Measurements from ENCODE around the gene MUC2.

Gene MUC2

DNA sequence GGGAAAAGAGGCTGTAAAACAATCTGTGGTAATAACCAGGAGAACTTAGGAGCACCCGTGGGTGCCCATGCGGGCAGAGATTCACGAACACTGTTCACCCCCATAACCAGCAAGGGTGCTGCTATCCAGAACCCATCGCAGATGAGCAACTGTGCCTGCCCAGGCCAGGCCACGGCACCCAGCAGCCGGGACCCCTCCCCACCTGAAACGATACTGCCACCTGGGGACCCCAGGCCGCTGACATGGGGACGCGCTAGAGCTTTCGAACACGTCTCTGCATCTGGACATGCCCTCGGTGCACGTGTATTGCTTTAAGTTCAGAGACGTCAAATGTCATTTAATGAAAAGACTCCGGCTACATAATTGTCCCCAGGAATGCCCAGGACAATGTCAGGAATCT lies 14.3 kb upstream of the MUC2 start:
- no peak overlapping the region for H3K4me3 ChIP-seq
- no peak for DNase-seq (ENCODE audit: low read depth, low spot score)
- TF ChIP-seq EZH2 (IDR thresholded peaks at IDR 0.05) (no peak), POLR2AphosphoS5 (IDR thresholded peaks at IDR 0.05; ENCODE audit: borderline replicate concordance, low read depth, low read length) (no peak), FOXP2 (optimal IDR thresholded peaks at IDR 0.05; ENCODE audit: control extremely low read depth, extremely low read length, insufficient read depth) (no peak)
- H3K9ac ChIP-seq (ENCODE audit: insufficient read length) = no peak overlapping the region
- no peak overlapping the region for H3K27ac ChIP-seq
- H3K9me3 ChIP-seq (ENCODE audit: low read depth, low read length) = no peaks in the 10 kb centered on the region
- no peaks in the 10 kb centered on the region for H3K36me3 ChIP-seq (ENCODE audit: insufficient read depth, low read length)

GRCh38 chr11:1060852-1061616 lies 13.6 kb upstream of the MUC2 start:
- H3K9ac ChIP-seq (ENCODE audit: insufficient read length) = no peak overlapping the region
- no peak for DNase-seq (ENCODE audit: low read depth, low spot score)
- H3K27ac ChIP-seq = no peak overlapping the region

DNA sequence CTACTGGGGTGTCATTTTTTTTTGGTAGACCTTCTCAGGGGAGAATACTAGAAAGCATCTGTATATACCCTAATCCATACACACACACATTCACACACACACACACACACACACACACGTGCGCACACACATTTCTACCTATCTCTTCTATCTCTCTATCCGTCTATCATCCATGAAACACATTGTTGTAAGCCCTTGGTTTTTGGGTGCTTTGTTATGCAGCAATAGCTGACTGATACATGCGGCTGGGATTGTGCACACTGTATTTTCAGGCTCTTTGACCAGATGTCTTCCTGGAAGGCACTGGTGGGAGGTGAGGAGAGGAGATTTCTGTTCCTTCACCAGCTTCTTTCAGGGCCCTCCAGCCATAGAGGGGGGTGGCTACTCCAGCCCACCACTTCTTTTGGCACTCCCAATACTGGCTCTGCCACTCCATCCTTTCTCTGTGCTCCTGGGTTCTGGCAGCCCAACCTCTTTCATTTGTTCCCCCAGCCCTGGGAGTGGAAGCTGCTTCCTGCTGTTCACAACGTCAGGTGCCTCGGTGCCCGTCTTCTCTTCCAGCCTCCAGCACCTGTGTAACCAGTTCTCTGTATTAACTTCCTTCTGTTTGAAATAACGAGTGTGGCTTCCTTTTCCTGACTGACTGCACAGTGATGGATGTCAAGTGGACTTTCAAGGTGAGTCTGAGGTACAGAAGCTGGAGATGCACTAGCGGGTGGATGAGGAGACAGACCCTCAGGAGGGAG lies 12.4 kb upstream of the MUC2 start:
- TF ChIP-seq EZH2 (IDR thresholded peaks at IDR 0.05) (no peak), FOXP2 (optimal IDR thresholded peaks at IDR 0.05; ENCODE audit: control extremely low read depth, extremely low read length, insufficient read depth) (no peak), POLR2AphosphoS5 (IDR thresholded peaks at IDR 0.05; ENCODE audit: borderline replicate concordance, low read depth, low read length) (no peak)
- no peak overlapping the region for H3K27ac ChIP-seq
- no peak for DNase-seq (ENCODE audit: low read depth, low spot score)
- H3K9me3 ChIP-seq (ENCODE audit: low read depth, low read length) = no peaks in the 10 kb centered on the region
- H3K36me3 ChIP-seq (ENCODE audit: insufficient read depth, low read length) = no peaks in the 10 kb centered on the region
- H3K4me3 ChIP-seq = no peak overlapping the region
- no peak overlapping the region for H3K9ac ChIP-seq (ENCODE audit: insufficient read length)

More at GRCh38 chr11:1060852-1061616, 13.6 kb upstream of the MUC2 start:
- TF ChIP-seq POLR2AphosphoS5 (IDR thresholded peaks at IDR 0.05; ENCODE audit: borderline replicate concordance, low read depth, low read length) = no peak
- no peak for TF ChIP-seq EZH2 (IDR thresholded peaks at IDR 0.05)
- no peak for TF ChIP-seq FOXP2 (optimal IDR thresholded peaks at IDR 0.05; ENCODE audit: control extremely low read depth, extremely low read length, insufficient read depth)
- Histone ChIP-seq H3K9me3 (ENCODE audit: low read depth, low read length) (no peaks in the 10 kb centered on the region), H3K4me3 (no peak overlapping the region), H3K36me3 (ENCODE audit: insufficient read depth, low read length) (no peaks in the 10 kb centered on the region)

GRCh38 chr11:1064167-1064566 lies 10.5 kb upstream of the MUC2 start:
- Histone ChIP-seq H3K36me3 (ENCODE audit: insufficient read depth, low read length) (no peaks in the 10 kb centered on the region), H3K9ac (ENCODE audit: insufficient read length) (no peak overlapping the region), H3K4me3 (no peak overlapping the region), H3K27ac (no peak overlapping the region), H3K9me3 (ENCODE audit: low read depth, low read length) (no peaks in the 10 kb centered on the region)
- DNase-seq (ENCODE audit: low read depth, low spot score) = no peak
- TF ChIP-seq FOXP2 (optimal IDR thresholded peaks at IDR 0.05; ENCODE audit: control extremely low read depth, extremely low read length, insufficient read depth) = no peak
- TF ChIP-seq EZH2 (IDR thresholded peaks at IDR 0.05) = no peak
- TF ChIP-seq POLR2AphosphoS5 (IDR thresholded peaks at IDR 0.05; ENCODE audit: borderline replicate concordance, low read depth, low read length) = no peak

- H3K9ac ChIP-seq (ENCODE audit: insufficient read length) = no peak overlapping the region
- no peak for TF ChIP-seq FOXP2 (optimal IDR thresholded peaks at IDR 0.05; ENCODE audit: control extremely low read depth, extremely low read length, insufficient read depth)
- no peak for TF ChIP-seq EZH2 (IDR thresholded peaks at IDR 0.05)
- TF ChIP-seq POLR2AphosphoS5 (IDR thresholded peaks at IDR 0.05; ENCODE audit: borderline replicate concordance, low read depth, low read length) = no peak
- no peaks in the 10 kb centered on the region for H3K36me3 ChIP-seq (ENCODE audit: insufficient read depth, low read length)
These were observed 6.7 kb upstream of the MUC2 start for GRCh38 chr11:1067812-1068496.

DNA sequence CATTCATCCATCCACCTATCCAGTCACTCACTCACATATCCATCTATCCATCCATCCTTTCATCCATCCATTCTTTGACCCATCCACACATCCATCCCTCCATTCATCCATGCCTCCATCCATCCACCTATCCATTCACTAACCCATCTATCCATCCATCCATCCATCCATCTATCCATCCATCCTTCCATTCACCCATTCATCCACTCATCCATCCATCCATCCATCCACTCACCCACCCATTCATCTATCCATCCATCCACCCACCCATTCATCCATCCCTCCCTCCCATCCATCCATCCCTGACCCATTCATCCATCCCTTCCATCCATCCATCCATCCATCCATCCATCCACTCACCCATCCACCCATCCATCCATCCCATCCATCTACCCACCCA lies 4.9 kb upstream of the MUC2 start:
- H3K9ac ChIP-seq (ENCODE audit: insufficient read length) = no peak overlapping the region
- no peak overlapping the region for H3K4me3 ChIP-seq
- H3K9me3 ChIP-seq (ENCODE audit: low read depth, low read length) = no peaks in the 10 kb centered on the region
- no peaks in the 10 kb centered on the region for H3K36me3 ChIP-seq (ENCODE audit: insufficient read depth, low read length)
- DNase-seq (ENCODE audit: low read depth, low spot score) = no peak
- TF ChIP-seq EZH2 (IDR thresholded peaks at IDR 0.05) = no peak
- no peak for TF ChIP-seq POLR2AphosphoS5 (IDR thresholded peaks at IDR 0.05; ENCODE audit: borderline replicate concordance, low read depth, low read length)
- TF ChIP-seq FOXP2 (optimal IDR thresholded peaks at IDR 0.05; ENCODE audit: control extremely low read depth, extremely low read length, insufficient read depth) = no peak
- H3K27ac ChIP-seq = no peak overlapping the region

More at GRCh38 chr11:1067812-1068496, 6.7 kb upstream of the MUC2 start:
- H3K27ac ChIP-seq = no peak overlapping the region
- H3K4me3 ChIP-seq = no peak overlapping the region
- DNase-seq (ENCODE audit: low read depth, low spot score) = no peak
- H3K9me3 ChIP-seq (ENCODE audit: low read depth, low read length) = no peaks in the 10 kb centered on the region

- Histone ChIP-seq H3K36me3 (ENCODE audit: insufficient read depth, low read length) (no peaks in the 10 kb centered on the region), H3K9me3 (ENCODE audit: low read depth, low read length) (no peaks in the 10 kb centered on the region), H3K4me3 (no peak overlapping the region), H3K27ac (no peak overlapping the region), H3K9ac (ENCODE audit: insufficient read length) (no peak overlapping the region)
- TF ChIP-seq FOXP2 (optimal IDR thresholded peaks at IDR 0.05; ENCODE audit: control extremely low read depth, extremely low read length, insufficient read depth) (no peak), EZH2 (IDR thresholded peaks at IDR 0.05) (no peak)
- no peak for DNase-seq (ENCODE audit: low read depth, low spot score)
These were observed 3.8 kb upstream of the MUC2 start for GRCh38 chr11:1070594-1071462.

Data from SK-N-MC (cell line).